ENCODE data around the gene GLRA3.

GRCh38 chr4:174713821-174714220, 115.2 kb downstream of the GLRA3 start:
- TF ChIP-seq POLR2AphosphoS5 (IDR thresholded peaks at IDR 0.05; ENCODE audit: low read depth, low read length) (no peak), REST (IDR thresholded peaks at IDR 0.05; ENCODE audit: insufficient read depth in 1 of 2, low read depth in 2 of 2, low read length in 2 of 2) (no peak), TAF1 (IDR thresholded peaks at IDR 0.05; ENCODE audit: borderline replicate concordance, insufficient read depth, low read length) (no peak), SIN3A (IDR thresholded peaks at IDR 0.05; ENCODE audit: borderline replicate concordance, insufficient read depth, low read length) (no peak), FOXP2 (optimal IDR thresholded peaks at IDR 0.05; ENCODE audit: borderline replicate concordance, extremely low read depth, extremely low read length, insufficient read depth) (no peak)

All from PFSK-1 (cell line).